GM23338 (cell line): ENCODE results near the gene UBXN11.

ENCODE experiments used
- CTCF ChIP-seq, 2 experiments: fragments of 200-600 bp in 1 of 2; sonication (generic) in 1 of 2; conservative IDR thresholded peaks; 2 replicates each; pipeline versions ENCODE4 v1.5.1 to v1.6.1; 2016 to 2017; ENCODE audit warnings: antibody characterized with exemption in 2 of 2, low read depth in 2 of 2, mild to moderate bottlenecking in 2 of 2, moderate library complexity in 1 of 2
- EZH2 ChIP-seq: fragments of 200-600 bp; sonication (generic); IDR thresholded peaks from one replicate; pipeline ENCODE4 v1.8.0; 2017; ENCODE audit warnings: antibody characterized with exemption, mild to moderate bottlenecking, low read depth; ENCODE audit not compliant: unreplicated experiment
- EZH2phosphoT487 ChIP-seq: fragments of 200-600 bp; sonication (generic); IDR thresholded peaks from one replicate; pipeline ENCODE4 v1.8.1; 2018; ENCODE audit warnings: antibody characterized with exemption; ENCODE audit not compliant: unreplicated experiment
- JUNB ChIP-seq: IDR thresholded peaks from one replicate; pipeline ENCODE4 v1.6.1; 2016; ENCODE audit warnings: antibody characterized with exemption; ENCODE audit not compliant: unreplicated experiment
- POLR2AphosphoS5 ChIP-seq: IDR thresholded peaks from 2 replicates; pipeline ENCODE4 v1.6.1; 2016; ENCODE audit warnings: antibody characterized with exemption, low read depth
- ZNF331 ChIP-seq: fragments of 250-450 bp; sonication (Bioruptor Pico); IDR thresholded peaks from 2 replicates; pipeline ENCODE4 v1.5.0; 2020; ENCODE audit warnings: low read depth, mild to moderate bottlenecking, moderate library complexity

GRCh38 chr1:26283871-26284596, 22.4 kb downstream of the UBXN11 start:
- no peak for TF ChIP-seq CTCF (conservative IDR thresholded peaks at IDR 0.05; ENCODE audit: low read depth in 2 of 2)
- no peak for TF ChIP-seq ZNF331 (CRISPR knock-in tag)
- no peak for TF ChIP-seq JUNB
- no peak for TF ChIP-seq EZH2
- no peak for TF ChIP-seq POLR2AphosphoS5
- no peak for TF ChIP-seq EZH2phosphoT487
